Sigmoid colon (tissue), 7 donors: ENCODE results near the gene IMMP2L. TPM values are rescaled to one million over a fixed set of nuclear protein-coding genes. Genes with fewer than 3 reads are reported as not detected.
"Not testable (repeated sequence)": the region's sequence is repeated elsewhere in the genome, so short reads cannot be mapped to it uniquely, and the experiment has no call there.

Experiments
- DNase-seq: peaks from one replicate; pipeline ENCODE4 v3.0.0-alpha.2; 2019
- H3K27ac ChIP-seq, 4 donors: fragments of 200-600 bp; sonication (generic); one replicate each; pipeline ENCODE4 v1.5.1; 2016 to 2019; ENCODE audit warnings: mild to moderate bottlenecking in 1 of 4
- H3K27me3 ChIP-seq, 3 donors: fragments of 200-600 bp; sonication (generic); one replicate each; pipeline ENCODE4 v1.5.1; 2019; ENCODE audit warnings: mild to moderate bottlenecking in 1 of 3
- H3K36me3 ChIP-seq, 4 donors: fragments of 200-600 bp; sonication (generic); one replicate each; pipeline ENCODE4 v1.5.1; 2016 to 2019
- H3K4me1 ChIP-seq, 4 donors: fragments of 200-600 bp; sonication (generic); one replicate each; pipeline ENCODE4 v1.5.1; 2017 to 2019
- H3K4me3 ChIP-seq, 4 donors: fragments of 200-600 bp; sonication (generic); one replicate each; pipeline ENCODE4 v1.5.1; 2017 to 2019; ENCODE audit warnings: mild to moderate bottlenecking in 2 of 4, moderate library complexity in 1 of 4
- H3K9me3 ChIP-seq, 4 donors: fragments of 200-600 bp in 3 of 4; sonication (generic) in 3 of 4; one replicate each; pipeline versions ENCODE4 v1.5.1 to v1.6.1; 2013 to 2019
- CTCF ChIP-seq, 4 experiments: fragments of 450-650 bp in 3 of 4; fragments of 200-600 bp in 1 of 4; IDR thresholded peaks; one replicate each; pipeline ENCODE4 v1.5.1; 2016 to 2019; ENCODE audit warnings: antibody characterized with exemption in 4 of 4, mild to moderate bottlenecking in 3 of 4, moderate library complexity in 2 of 4
- EP300 ChIP-seq, 4 donors: sonication (generic); formaldehyde crosslinking; IDR thresholded peaks; one replicate each; pipeline ENCODE4 v1.6.1; 2017; ENCODE audit warnings: antibody characterized with exemption in 4 of 4
- POLR2A ChIP-seq, 2 donors: fragments of 450-650 bp; IDR thresholded peaks; one replicate each; pipeline ENCODE4 v1.6.1; 2016; ENCODE audit warnings: antibody characterized with exemption in 2 of 2, mild to moderate bottlenecking in 2 of 2, moderate library complexity in 2 of 2
- POLR2AphosphoS5 ChIP-seq, 4 donors: sonication (generic); formaldehyde crosslinking; IDR thresholded peaks; one replicate each; pipeline ENCODE4 v1.6.1; 2017; ENCODE audit warnings: antibody characterized with exemption in 4 of 4
- WGBS, 2 donors: extraction: QIAGEN DNeasy Blood & Tissue Kit; methylation state at CpG; one replicate each; pipeline ENCODE4 v1.1.7; 2013; 5-methylcytosine and 5-hydroxymethylcytosine counted together
- intact Hi-C: fragments of 100-400 bp; cut with DNase I; formaldehyde crosslinking; loops from one replicate; pipeline ENCODE4 v1.15.1; 2023
- polyA plus RNA-seq, 3 donors: library from polyadenylated mRNA; stranded (reverse); fragments of 200-250 nt; gene quantifications; one replicate each; pipeline ENCODE4 v1.2.3, GENCODE V29; 2013
- total RNA-seq, 4 donors: library from RNA; depleted of rRNA; stranded (reverse); fragments of >200 nt; gene quantifications; one replicate each; pipeline ENCODE4 v1.1.0, GENCODE V29; 2016
- donor health status: healthy with polysubstance abuse.
- donor health status: Bipolar disorder and iron deficiency.
- donor health status: healthy.

Gene IMMP2L
- 10 to 100 TPM; 18.5 to 57.9 (median 19.1) TPM for total RNA-seq
- 1 to 10 TPM; 2.5 to 7.8 (median 4.2) TPM for polyA plus RNA-seq

- TF ChIP-seq POLR2AphosphoS5 (IDR thresholded peaks at IDR 0.05) (peak in 3 of 4 donors; percentile 37 to 76 (median 52)), CTCF (IDR thresholded peaks at IDR 0.05) (peak in 2 of 4 experiments; percentile 14 to 22), POLR2A (IDR thresholded peaks at IDR 0.05) (peak in 1 of 2 donors; percentile 18), EP300 (IDR thresholded peaks at IDR 0.05) (no peak)
- intact Hi-C loops: no loop called here
- Histone ChIP-seq H3K27ac (peak within 1 kb of the TSS; percentile 83 to 91 (median 86)), H3K27me3 (no peaks in the 10 kb centered on the region), H3K9me3 (no peaks in the 10 kb centered on the region), H3K4me1 (peaks cover 0 to 22% (median 18%) of the 10 kb centered on the region in 4 donors), H3K36me3 (peaks cover 0 to 4% (median 0%) of the 10 kb centered on the region in 4 donors), H3K4me3 (peak within 1 kb of the TSS; percentile 75 to 88 (median 82))
- DNase-seq: peak; percentile 90
- 1% methylated on average over 84 of the region's 84 CpGs for WGBS, 2 donors
These were observed at the start of gene IMMP2L for GRCh38 chr7:111561904-111562732. TSS of gene IMMP2L (minus strand) at chr7:111562492.

DNA sequence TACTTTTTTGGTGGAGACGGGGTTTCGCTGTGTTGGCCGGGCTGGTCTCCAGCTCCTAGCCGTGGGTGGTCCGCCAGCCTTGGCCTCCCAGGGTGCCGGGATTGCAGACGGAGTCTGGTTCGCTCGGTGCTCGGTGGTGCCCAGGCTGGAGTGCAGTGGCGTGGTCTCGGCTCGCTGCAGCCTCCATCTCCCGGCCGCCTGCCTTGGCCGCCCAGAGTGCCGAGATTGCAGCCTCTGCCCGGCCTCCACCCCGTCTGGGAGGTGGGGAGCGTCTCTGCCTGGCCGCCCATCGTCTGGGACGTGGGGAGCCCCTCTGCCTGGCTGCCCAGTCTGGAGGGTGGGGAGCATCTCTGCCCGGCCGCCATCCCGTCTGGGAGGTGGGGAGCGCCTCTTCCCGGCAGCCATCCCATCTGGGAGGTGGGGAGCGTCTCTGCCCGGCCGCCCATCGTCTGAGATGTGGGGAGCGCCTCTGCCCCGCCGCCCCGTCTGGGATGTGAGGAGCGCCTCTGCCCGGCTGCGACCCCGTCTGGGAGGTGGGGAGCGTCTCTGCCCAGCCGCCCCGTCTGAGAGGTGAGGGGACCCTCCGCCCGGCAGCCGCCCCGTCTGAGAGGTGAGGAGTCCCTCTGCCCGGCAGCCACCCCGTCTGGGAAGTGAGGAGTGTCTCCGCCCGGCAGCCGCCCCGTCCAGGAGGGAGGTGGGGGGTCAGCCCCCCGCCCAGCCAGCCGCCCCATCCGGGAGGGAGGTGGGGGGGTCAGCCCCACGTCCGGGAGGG lies 47.4 kb upstream of the IMMP2L start:
- H3K36me3 ChIP-seq, H3K27me3 ChIP-seq, H3K9me3 ChIP-seq, H3K27ac ChIP-seq, intact Hi-C loops, DNase-seq, H3K4me3 ChIP-seq, H3K4me1 ChIP-seq: not testable (repeated sequence)
- WGBS, 2 donors: 94 to 96% methylated on average over 57 to 58 of the region's 58 CpGs

DNA sequence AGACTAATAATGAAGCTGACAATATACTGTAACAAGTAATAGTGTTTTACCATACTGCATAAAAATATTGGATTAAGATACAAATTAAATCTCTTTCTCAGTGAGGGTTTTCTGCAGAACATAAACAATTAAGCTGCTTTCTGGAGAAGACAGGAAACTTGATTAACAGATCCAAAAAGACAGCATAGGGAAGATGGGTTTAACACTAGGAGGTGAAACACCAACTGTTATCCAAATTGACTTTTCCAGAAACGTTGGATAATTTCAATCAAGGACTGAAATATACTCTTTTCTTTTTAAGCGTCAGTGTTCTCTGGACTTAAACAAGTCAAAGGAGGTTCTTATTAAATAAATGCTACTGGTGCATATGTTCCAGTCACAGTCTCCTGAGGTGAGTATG lies 45.3 kb upstream of the IMMP2L start:
- 73% methylated on average over 2 of the region's 2 CpGs for WGBS, 2 donors
- no peaks in the 10 kb centered on the region for H3K27me3 ChIP-seq
- H3K4me1 ChIP-seq: no peaks in the 10 kb centered on the region
- H3K36me3 ChIP-seq: no peaks in the 10 kb centered on the region
- H3K27ac ChIP-seq: no peak overlapping the region
- DNase-seq: no peak
- TF ChIP-seq POLR2A (IDR thresholded peaks at IDR 0.05) (no peak), EP300 (IDR thresholded peaks at IDR 0.05) (no peak)
- H3K4me3 ChIP-seq: no peak overlapping the region
- intact Hi-C loops: no loop called here
- H3K9me3 ChIP-seq: no peaks in the 10 kb centered on the region

- TF ChIP-seq POLR2A (IDR thresholded peaks at IDR 0.05) (no peak), CTCF (IDR thresholded peaks at IDR 0.05) (no peak), EP300 (IDR thresholded peaks at IDR 0.05) (no peak), POLR2AphosphoS5 (IDR thresholded peaks at IDR 0.05) (no peak)
- H3K27me3 ChIP-seq: no peaks in the 10 kb centered on the region
- no peaks in the 10 kb centered on the region for H3K36me3 ChIP-seq
- H3K4me1 ChIP-seq: no peaks in the 10 kb centered on the region
- intact Hi-C loops: no loop called here
- no peak for DNase-seq
- no peak overlapping the region for H3K27ac ChIP-seq
- H3K9me3 ChIP-seq: no peaks in the 10 kb centered on the region
- 63 to 71% methylated on average over 1 of the region's 1 CpG for WGBS, 2 donors
- no peak overlapping the region for H3K4me3 ChIP-seq
These were observed 43.0 kb upstream of the IMMP2L start for GRCh38 chr7:111605246-111605645.

- WGBS, 2 donors: 95 to 99% methylated on average over 1 of the region's 1 CpG
- DNase-seq: no peak
- H3K27me3 ChIP-seq: no peaks in the 10 kb centered on the region
- no peak for TF ChIP-seq CTCF (IDR thresholded peaks at IDR 0.05)
- TF ChIP-seq POLR2AphosphoS5 (IDR thresholded peaks at IDR 0.05): no peak
- TF ChIP-seq EP300 (IDR thresholded peaks at IDR 0.05): no peak
- no peak for TF ChIP-seq POLR2A (IDR thresholded peaks at IDR 0.05)
- no peak overlapping the region for H3K4me3 ChIP-seq
- H3K9me3 ChIP-seq: no peaks in the 10 kb centered on the region
- no peaks in the 10 kb centered on the region for H3K36me3 ChIP-seq
- intact Hi-C loops: no loop called here
- no peak overlapping the region for H3K27ac ChIP-seq
- no peaks in the 10 kb centered on the region for H3K4me1 ChIP-seq
These were observed 37.8 kb upstream of the IMMP2L start for GRCh38 chr7:111600091-111600490.
